ENCODE data around the gene DDX1.

The DDX1 gene

DNA sequence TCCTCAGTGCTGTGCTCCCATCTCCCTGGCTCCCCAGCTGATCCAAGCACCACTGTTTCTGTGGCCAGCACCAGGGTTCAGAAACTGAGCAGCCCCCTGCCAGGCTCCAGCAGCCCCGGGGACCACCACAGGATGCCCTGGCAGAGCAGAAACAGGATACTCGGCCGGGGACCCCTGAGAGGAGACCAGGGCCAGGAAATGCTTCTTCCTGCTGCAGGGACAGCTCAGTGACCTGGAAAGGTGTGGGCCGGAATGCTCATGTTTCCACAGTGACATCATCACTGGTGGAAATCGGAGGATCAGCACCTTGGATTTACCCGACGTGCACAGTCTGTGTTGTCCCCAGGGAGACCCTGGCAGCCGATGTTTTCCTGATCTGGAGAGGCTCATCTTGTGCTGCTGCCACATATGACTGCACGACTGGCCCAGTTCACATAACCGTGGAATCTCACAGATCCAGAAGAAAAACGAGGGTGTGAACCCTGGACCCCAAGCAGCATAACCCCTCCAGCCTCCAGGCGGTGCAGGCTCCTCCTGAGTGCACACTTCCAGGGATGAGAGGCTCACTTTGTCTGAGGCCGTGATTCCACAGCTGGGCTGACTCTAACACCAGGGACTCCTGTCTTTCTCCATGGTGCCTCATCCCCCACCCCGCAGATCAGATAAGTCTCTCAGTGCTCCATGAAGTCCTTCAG, 58.0 kb downstream of the DDX1 start:
- DNase-seq: no peak

GRCh38 chr2:15650616-15651366, 59.1 kb downstream of the DDX1 start:
- DNase-seq: no peak

- DNase-seq: no peak
These were observed 59.7 kb downstream of the DDX1 start for GRCh38 chr2:15651367-15651727.

DNA sequence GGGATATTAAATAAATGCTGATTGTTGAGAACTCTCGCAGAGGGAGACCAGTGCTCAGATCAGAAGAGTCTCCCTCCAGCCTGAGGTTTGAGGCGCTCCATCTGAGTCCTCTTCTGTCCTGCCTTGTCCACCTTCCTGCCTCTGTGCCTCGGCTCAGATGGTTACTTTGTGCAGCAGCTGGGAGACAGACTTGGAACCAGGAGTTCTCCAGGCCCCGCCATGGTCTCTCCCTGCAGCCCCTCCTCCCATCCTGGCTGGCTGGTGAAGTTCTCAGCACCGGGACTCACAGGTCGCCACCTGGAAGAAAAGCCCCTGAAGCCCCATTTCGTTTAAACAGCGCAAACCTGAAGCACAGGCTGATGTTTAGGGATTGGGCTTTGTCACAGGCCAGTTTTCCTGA, 60.6 kb downstream of the DDX1 start:
- DNase-seq: no peak

GRCh38 chr2:15652801-15653200, 61.1 kb downstream of the DDX1 start:
- no peak for DNase-seq

DNA sequence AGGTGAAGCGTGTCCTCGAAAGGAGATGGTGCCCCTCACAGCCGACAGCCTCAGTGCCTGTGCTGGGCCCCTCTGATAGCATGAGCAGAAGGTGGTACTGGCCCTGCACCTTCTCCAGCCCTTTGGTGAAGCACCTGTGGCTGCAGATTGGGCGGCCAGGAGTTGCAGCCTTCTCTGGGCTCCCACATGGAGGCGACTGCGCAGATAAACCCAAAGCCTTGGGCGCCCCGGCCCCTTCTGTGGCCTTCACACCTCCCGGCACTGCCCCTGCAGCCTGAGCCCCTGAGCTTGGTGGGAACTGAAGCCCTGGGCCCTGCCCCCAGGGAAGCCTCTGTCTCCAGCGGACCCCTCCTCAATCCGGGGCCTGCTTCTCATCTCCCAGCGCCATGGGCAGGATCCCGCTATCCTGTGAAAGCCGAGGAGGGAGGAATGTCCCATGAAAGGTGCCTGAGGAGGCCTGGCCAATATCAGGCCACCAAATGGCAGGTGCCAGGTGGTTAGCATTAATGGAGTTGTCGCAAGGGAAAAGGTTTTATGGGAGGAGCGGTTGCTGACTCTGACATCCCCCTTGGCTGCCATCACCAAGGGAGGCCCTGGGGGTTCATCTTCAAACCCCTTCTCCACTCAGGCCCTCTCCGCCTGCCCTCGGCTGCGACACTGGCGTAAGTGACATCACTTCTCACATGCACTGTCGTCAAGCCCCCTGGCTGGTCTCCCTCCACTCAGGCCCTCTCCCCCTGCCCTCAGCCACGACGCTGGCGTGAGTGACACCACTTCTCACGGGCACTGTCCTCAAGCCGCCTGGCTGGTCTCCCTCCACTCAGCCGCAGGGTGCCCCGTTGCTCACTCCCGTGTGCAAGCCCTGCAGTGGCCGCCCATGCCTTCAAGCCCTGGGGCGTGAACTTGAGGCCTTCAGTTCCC, 62.4 kb downstream of the DDX1 start:
- no peak for DNase-seq

- DNase-seq: no peak
These were observed 63.0 kb downstream of the DDX1 start for GRCh38 chr2:15654727-15655073.

- no peak for DNase-seq
These were observed 63.6 kb downstream of the DDX1 start for GRCh38 chr2:15655123-15655887.

DNA sequence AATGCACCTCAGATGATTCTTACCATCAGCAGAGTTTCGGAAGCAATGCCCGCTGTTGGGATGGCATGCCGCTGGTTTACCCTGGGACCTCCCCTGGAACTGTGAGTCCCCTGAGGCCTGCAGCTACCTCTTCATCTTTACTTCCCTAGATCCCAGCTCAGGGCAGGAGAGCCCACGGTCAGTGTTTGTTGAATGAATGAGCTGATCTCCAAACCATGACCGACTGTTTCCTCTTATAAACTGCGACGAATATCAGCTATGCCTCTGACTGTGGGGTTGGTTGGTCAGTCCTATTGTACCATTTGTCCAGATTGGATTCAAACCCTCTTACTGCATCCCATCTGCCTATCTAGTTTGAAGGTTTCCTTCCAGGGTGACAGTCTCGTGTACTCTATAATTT, 64.4 kb downstream of the DDX1 start:
- DNase-seq: no peak

DNA sequence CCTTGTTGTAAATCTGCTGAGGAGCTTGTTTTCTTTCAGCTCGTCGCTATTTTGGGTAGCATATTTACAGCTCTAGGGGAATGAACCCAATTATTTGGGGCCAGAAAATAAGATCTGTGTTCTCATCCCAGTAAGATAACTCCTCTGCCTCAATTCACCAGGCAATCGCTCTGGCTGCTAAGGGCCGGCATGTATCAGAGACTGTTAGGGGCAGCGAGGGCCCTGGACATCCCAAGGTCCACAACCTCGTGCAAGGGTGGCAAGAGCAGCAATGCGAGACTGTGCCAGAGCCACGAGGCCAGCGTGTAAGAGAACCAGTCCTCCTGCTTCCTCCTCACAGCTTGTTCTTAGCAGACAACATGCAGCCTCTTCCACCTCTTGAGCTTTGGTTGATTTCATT, 66.1 kb downstream of the DDX1 start:
- DNase-seq: no peak

GRCh38 chr2:15658911-15659310, 67.2 kb downstream of the DDX1 start:
- DNase-seq: no peak

- DNase-seq: no peak
These were observed 69.0 kb downstream of the DDX1 start for GRCh38 chr2:15660491-15661294.

DNA sequence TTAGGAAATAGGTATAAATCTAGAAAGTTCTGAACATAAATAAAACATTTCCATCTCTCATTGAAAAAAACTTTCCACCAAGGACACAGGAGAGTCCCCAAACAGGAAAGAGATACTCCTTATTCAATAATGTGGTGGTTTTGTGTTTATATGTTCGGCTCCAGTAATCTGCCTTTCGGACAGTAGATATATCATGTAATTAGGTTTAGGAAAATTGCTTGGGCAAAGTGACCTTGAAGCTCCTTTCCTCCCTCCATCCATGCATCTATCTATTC, 69.6 kb downstream of the DDX1 start:
- no peak for DNase-seq

DNA sequence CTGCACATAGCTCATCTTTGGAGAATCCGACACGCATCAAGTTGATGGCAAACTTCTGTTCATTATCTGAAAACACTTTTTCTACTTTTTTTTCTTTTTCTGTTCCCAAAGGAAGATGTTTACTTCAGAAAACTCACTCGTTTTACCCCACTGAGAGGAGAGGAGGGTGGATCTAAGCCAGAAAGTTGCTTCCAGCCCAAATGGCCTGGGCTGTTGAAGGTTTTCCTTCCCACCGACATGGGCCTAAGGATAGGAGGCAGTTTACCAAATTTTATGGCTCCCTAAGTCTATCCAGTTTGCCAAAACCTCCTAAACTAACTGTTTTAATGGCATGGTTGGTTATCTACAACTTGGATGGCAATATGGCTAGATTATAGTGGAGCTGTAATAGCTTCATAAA, 70.4 kb downstream of the DDX1 start:
- DNase-seq: no peak

GRCh38 chr2:15662579-15662978, 70.9 kb downstream of the DDX1 start:
- DNase-seq: no peak

DNA sequence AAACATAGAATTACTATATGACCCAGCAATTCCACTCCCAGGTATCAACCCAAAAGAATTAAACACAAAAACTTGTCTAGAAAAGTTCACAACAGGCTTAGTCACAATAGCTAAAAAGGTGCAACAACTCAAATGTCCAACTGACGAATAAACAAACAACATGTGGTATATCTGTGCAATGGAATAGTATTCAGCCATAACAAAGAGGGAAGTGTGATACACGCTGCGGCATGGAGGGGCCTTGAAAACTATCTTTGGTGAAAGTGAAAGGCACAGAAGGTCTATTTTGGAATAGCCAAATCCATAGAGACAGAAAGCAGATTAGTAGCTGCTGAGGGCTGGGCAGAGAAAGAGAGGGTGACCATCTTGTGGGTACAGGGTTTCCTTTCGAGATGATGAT, 72.1 kb downstream of the DDX1 start:
- DNase-seq: no peak

- DNase-seq: no peak
These were observed 72.8 kb downstream of the DDX1 start for GRCh38 chr2:15664273-15665066.

- no peak for DNase-seq
These were observed 73.6 kb downstream of the DDX1 start for GRCh38 chr2:15665067-15665942.

DNA sequence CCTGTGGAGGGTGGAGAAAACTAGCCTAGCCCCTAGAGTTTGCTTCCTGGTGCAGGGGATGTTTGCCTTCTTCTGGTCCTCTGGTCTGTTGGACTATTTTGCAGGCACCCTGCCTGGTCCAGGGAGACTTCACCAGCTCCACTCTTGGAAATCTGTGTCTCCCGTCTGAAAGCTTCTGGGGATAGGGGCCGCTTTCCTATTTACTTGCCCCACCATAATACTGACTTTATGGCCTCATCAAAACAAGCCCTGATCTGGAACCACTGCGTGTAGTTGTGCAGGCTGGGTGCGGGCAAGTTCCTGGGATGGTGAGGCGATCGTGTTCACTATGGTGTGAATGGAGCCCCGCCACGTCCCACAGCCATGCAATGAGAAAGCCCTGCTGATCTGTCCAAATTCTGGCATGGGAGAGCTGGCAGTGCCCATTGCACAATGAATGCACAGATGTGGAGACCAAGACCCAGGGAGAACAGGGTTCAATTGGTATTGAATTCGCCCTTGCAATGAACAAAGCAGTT, 74.3 kb downstream of the DDX1 start:
- no peak for DNase-seq
